NCI-H1105 treated with DMSO at 0.1 percent for 48 hours (cell line): ENCODE data around the gene SLIT1.

Experiments used
- DNase-seq: peaks from one replicate; lab custom pipeline; 2025; lab: John Stamatoyannopoulos, UW

SLIT1 gene

DNA sequence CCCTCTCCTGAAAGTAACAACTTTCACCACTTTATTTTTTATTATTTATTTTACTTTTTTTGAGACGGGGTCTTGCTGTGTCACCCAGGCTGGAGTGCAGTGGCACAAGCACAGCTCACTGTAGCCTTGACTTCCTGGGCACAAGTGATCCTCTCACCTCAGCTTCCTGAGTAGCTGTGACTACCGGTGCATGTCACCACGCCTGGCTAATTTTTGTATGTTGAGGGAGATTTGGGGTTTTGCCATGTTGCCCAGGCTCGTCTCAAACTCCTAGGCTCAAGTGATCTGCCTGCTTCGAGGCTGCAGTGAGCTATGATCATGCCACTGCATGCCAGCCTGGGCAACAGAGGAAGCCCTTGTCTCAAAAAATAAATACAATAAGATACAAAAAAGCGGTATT, 14.9 kb upstream of the SLIT1 start:
- no peak for DNase-seq

DNA sequence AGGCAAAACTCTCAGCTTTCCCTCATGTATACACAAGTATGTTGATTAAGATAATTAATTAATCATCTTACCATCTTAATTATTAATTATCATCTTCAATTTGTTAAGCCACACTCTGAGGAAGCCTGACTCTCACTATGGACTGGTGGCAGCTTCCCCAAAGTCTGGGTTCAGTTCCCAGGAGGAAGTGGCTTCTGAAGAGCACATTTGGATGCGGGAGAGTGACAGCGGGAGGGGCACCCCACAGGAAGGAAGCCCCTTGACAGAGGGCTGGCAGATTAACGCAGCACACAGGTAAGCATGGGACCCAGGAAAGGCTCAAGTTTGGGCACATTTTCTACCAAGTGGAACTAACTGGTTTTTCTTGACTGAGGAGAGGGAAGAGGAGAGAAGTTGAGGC, 13.4 kb upstream of the SLIT1 start:
- DNase-seq, result no peak

DNA sequence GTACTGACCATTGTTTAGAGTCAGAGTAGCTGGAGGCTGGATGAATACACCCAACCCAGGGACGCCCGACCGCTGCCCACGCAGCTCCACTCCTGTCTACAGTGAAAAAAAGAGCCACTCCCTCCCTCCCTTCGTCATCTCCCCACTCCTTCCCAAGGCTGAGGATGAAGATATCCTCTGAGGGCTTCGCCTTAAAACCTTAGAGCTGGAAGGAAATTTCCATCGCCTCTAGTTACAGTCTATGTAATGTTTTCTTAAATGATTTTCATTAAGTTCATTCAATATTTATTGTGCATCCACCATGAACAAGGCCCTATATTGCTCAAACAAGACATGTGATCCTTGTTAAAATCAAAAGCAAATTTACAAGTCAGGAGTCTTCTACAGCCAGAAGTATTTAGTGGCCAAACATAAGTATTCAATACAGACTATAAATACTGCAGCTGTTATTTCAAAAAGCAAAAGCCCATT, 11.3 kb upstream of the SLIT1 start:
- DNase-seq, result no peak

DNA sequence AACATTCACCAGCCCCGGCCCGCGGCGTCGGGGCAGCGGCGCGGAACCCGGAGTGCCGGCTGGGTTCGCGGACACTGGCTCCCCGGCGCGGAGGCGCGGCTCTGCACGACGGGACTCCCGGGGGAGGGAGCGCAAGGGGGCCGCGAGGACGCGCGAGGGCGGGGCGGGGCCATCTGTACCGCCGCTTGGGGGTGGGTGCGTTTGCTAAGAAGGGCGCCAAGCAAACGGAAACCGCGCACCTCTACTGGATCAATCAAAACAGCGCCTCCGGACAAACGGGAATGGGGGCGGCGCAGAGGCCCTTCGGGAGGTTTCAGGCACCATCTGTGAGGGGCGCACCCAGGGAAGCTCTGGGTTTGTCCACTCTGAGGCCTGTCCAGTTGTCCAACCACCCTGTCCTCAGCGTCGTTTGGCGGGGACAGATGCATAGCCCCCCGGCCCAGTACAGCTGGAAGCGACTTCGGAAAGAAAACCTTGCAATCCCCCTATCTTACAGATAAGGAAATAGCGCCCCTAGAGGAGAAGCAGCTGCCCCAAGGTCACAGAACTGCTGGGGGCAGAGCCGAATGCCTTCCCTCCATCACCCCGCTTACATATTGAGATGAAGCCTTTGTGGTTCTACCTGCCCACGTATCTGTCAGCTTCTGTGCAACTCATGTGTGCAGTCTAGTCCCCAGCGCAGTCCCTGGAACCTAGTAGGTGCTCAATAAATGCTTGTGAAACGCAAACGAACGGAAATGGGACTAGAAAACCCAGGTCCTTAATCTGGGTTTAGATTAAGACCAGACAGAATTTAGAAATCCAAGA, 10.7 kb upstream of the SLIT1 start:
- DNase-seq, result peak; percentile 75

DNA sequence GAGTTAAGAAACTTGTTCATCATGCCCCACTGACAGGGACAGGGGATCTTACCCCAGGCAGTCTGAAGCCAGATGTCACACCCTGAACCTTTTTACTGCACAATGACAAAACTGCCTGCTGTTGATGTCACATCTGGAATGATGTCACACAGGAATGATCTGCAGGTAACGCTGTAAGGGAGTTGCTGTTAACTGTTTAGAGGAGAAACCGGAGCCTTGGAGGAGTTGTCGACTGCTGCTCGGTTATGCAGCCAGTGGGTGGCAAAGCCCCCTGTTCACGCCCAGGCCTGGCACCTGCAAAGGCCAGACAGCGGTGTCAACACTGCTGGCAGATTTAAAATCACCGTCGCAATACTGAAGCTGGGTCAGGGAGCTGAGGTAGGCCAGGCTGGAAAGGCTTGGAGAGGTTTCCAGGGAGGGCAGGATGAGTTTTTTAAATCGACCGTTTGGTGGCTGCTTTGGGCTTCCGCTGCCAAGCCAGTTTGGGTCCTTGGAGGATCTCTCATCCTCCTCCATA, 10.0 kb upstream of the SLIT1 start:
- DNase-seq, result no peak

DNA sequence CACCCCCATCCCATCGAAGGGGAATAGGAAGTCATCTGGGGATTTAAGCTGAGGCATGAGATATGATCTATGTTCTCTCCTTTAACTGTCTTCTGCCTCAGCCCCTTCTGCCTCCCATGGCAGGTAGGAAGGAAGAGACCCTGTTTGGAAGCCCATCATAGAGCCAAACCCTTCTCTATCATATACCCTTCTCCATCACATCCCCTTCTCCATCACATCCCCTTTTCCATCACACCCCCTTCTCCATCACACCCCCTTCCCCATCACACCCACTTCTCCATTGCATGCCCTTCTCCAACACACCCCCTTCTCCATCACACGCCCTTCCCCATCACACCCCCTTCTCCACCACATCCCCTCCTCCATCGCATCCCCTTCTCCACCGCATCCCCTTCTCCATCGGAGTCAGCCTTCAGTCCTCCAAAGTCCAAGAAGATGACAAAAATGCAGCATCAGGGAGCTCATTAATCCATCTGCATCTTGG, 7.2 kb upstream of the SLIT1 start:
- no peak for DNase-seq

DNA sequence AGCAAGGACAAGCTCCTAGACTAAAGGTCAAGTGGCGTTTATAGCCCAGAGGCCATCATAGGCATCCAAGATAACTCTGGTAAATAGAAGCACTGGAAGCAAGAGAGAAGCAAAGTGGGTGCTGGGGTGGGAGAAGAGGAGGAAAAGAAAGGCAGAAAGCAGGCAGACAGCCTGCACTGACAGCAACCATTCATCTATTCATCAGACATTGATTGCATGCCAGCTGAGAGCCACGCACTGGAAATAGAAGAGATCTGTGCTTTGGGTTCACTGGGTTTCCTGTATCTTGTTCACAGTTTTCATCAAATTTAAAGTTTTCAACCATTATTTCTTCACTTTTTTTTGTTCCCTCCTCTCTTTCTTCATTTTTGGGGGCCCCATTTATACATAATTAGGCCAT, 4.7 kb upstream of the SLIT1 start:
- no peak for DNase-seq

DNA sequence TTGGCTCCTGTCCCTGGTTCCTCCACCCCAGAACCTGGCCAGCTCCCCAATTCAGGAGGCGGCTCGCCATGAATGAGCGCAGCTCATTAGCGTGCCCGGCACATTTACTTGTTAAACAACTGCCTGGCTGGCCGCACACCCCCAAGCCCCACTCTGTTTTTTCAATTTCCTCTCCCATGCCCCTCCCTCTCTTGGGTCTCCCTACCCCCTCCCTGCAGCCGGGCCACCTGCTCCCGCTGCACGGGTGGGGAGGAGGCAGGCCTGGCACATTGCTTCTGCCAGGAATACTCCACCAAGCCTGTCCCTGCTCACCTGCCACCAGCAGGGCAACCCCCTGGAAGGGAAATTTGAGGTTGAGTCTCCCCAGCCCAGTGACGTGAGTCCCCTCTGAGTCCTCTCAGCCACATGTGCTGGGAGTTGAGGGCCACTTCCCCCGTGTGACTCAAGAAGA, 2.5 kb upstream of the SLIT1 start:
- DNase-seq, result peak; percentile 71

DNA sequence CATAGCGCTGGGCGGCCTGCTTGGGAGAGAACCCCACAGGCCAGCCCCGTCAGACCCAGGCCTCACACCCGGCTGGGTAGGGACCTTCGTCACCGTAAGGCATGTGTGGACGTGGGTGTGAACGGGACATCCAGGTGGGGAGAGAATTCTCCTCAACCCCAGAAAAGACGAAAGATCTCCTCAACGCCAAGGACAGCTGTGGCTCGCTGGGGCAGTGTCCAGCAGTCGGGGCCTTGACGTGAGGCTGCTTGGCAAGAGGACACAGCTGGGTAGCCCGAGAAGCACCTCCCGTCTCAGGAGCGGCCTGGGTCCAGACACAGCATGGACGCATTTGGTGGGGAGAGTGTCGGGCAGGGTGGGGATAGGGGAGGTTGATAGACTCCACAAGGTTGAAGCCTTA, 1.2 kb upstream of the SLIT1 start:
- DNase-seq, result no peak

DNA sequence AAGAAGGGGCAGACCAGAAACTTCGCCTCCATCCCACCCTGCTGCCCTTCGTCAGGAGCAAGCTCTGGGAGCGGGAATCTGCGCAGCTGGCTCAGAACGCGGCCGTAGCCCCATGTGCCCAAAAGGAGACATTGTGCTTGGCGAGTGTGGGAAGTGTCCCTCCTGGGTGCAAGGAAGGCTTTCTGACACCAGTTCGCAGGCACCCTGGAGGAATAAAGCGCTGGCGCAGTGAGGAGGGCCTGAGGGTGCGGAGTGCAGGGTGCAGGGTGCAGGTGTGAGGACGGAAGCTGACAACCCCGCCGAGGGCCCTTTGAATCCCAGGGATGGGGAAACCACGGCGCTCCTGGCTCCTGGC, 811 bp downstream of the SLIT1 start:
- DNase-seq, result no peak

DNA sequence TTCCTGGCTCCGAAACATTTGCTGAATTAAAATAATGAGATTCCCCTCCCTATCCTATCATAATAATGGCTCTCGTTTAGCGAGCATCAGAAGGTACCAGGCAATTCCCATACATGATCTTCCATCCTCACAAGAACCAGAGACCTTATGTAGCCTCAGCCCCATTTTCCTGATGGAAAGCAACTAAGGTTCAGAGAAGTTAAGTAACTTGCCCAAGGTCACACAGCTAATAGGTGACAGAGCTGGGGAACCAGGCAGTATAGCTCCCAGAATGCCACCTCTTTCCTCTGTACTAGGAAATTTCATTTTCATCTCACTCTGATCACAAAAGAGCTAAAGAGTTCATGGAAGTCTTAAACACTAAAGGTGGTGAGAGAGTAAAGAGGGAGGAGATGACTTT, 2.4 kb downstream of the SLIT1 start:
- DNase-seq, result no peak

DNA sequence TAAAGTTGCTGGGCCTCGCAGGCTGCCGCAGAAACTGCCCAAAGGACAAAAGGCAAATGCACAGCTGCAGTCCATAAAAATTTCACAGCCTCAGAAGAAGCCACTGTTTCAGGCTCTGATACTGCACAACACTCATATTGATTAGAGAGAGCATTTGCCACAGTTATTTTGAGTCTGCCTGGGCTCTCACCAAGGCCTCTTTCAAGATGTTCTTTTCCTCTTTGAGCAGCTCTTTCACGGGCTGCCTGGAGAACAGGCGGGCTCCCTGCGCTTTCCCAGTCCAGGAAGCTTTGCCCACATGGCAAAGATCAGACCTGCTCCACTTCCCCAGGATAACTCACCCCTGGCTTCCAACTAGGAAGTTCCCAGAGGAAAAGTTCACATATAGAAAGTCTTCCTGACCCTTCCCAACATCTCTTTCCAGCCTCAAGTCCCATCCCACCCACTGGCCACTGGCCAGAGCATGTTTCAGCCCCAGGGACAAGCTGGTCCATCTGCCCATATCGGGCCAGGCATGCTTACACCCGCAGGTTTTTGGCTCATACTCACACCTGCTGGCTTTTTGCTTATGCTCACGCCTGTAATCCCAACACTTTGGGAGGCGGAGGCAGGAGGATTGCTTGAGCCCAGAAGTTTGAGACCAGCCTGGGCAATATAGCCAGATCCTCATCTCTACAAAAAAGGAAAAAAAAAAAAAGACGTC, 3.3 kb downstream of the SLIT1 start:
- DNase-seq, result no peak

DNA sequence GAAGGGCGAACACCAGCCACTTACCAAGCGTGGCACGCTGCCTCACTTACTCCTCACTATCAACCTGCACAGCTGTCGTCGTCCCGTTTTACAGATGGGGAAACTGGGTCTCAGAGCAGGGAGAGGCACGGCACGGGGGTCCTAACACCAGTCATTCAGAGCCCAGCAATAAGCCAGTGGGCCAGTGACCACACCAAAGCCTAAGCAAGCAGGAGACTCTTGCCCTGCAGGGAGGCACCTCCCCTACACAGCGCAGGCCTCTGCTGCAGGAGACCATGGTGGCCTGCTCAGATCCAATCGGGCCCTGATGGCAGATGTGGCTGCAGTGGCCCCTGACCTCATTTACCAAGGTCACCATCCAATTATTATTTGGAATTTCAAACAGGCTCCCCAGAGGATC, 4.8 kb downstream of the SLIT1 start:
- DNase-seq, result no peak

DNA sequence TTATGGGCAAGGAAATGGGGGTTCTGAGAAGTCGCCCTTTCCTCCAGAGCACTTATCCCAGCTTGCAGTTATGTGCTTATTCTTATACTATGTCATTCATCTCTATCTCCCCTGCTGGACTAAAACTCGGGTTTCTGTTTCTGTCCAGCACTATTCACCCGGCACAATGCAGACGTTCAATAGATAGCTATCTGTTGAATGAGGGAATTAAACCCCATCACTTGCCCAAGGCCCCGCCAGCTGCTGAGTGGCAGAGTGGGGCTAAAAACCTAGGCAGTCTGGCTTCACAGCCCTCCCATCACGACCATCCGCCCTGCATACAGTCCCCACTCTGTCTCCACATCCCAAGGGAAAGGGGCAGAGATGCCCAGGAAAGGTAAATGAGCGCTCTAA, 5.4 kb downstream of the SLIT1 start:
- DNase-seq, result no peak

DNA sequence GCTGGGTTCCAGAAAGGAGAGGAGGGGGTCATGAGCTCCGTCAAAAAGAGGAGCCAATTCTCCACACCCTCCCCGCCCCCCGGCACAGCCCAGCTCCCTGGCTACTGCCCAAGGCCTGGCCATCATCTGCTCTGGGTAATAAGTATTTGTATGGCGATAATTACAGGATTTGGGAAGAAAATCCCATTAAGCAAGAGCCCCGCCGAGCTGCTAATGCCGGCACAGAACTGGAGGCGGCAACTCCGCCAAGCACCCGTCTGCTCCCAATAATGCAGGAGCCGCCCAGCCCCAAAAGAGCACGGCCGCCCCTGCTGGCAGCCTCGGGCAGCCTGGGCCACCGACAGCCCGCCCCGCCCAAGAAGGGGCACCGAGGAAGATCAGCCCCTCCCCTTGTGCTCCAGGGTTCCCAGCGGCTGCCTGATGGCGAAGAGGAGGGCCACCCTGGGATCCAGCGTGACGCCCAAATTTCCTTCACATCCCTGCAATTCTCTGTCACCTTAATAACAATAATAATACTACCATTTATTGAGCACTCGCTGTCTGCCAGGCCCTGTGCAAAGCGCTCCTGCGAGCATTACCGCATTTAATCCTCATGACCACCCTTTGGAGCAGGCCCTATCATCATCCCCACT, 5.9 kb downstream of the SLIT1 start:
- DNase-seq, result peak; percentile 74

DNA sequence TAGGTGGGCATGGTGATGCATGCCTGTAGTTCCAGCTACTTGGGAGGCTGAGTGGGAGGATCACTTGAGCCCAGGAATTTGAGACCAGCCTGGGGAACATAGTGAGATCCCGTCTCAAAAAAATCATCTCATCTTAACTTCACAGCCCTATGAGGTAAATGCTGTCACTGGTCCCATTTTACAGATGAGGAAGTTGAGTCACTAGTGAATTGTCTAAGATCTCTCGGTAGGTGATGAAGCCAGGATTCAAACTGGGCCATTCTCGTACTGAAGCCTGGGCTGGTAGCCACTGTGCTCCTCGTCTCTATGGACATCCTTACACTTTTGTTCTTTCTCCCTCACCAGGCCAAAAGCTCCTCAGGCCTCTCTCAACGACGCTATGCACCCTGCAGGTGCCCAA, 6.4 kb downstream of the SLIT1 start:
- DNase-seq, result no peak

DNA sequence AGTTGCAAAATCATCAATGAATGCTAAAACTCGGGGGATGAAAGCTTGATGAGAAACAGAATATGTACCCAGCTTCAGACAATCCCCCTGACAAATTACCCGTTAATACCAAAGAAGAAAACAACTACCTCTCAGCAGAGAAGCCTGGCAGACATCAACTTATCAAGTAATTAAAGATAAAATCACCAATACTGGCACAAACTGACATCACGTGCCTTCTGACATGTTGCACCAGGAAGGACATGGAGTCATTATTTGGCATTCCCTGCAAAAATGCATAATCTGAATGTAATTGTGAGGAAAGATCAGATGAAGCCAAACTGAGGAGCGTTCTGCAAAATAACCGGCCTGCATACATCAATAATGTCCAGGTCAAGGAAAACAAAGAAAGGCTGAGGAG, 7.7 kb downstream of the SLIT1 start:
- DNase-seq, result no peak

DNA sequence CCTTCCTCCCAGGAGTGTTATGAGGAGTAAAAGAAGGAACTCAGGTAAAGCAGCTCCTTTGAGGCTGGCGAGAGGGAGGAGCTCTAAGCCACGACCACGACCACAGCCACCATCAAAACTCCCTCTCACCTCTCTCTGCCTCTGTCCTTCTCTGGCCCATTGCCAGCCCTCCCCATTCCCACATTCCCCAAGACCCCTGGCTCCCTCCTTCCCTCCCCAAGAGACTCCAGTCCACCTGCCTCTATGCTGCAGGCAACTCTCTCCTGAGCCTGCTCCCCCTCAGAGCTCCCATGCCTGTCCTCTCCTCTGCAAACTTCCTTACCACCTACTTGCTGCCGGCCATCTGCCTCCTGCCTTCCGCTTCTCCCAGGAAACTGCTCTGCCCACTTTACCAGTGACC, 9.5 kb downstream of the SLIT1 start:
- no peak for DNase-seq

DNA sequence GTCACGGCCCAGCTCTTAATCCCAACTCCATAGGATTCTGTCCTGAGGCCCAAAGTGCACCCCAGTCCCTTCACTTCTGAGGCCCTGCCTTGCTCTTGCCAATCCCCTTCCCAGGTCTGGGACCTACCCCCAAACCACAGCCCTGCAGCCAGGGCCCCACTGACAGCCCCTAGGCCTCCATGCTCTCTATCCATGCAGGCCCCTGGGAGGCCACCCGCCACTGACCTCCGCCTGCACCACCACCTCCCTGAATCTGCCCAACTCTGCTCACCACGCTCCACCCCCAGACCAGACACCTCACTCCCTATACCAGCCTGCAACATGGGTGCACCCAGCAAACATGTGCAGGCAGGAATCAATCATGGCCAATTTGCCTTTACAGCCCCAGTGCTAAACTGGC, 10.2 kb downstream of the SLIT1 start:
- DNase-seq, result no peak

DNA sequence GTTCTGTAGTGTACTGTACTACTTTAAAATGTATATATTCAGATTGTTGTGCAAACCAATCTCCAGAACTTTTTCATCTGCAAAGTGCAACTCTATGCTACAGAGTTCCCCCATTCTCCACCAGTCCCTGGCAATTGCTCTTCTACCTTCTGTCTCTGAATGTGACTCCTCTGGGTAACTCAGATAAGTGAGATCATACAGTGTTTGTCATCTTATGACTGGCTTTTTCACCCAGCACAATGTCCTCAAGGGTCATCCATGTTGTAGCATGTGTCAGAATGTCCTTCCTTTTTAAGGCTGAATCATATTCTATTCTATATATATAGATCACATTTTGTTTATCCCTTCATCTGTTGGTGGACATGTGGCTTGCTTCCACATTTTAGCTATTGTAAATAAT, 10.8 kb downstream of the SLIT1 start:
- no peak for DNase-seq

DNA sequence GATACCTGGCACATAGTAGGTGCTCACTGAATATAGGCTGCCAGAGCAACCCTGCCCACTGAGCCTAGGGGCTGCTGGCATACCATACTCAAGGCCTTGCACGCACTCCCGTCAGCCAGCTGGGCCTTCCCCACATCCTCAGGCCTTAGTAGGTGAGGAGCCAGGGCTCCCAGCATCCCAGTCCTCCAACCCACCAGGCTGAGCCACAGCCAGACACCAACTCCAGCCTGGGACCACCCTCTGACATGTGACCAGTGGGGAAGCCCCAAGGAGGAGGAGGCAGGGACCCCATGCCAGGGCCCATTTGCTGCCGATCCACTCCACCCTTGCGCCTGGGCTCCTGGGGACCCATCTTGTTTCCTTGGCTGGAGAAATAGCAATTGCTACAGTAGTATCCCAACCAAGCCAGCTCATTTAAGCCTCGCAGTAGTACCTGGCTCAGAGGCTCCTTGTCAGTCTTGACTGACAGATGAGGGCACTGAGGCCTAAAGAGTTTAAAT, 11.4 kb downstream of the SLIT1 start:
- DNase-seq, result no peak

DNA sequence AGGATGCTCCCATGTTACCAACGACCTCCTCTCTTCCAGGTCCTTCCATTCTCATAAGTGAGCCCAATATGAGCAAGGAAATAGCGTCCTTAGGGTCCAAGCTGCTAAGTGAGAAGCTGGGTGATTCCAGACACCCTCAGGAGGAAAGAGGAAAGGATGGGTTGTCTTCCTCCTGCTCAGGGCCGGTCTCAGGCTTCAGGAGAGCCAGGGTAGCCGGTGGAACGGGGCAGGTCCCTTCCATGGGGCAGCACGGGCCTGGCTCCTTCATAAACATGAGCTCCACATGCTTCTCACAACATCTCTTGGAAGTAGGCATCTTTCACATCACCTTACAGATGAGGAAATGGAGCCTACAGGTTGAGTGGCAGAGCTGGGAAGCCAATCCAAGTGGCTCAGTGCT, 12.7 kb downstream of the SLIT1 start:
- no peak for DNase-seq

DNA sequence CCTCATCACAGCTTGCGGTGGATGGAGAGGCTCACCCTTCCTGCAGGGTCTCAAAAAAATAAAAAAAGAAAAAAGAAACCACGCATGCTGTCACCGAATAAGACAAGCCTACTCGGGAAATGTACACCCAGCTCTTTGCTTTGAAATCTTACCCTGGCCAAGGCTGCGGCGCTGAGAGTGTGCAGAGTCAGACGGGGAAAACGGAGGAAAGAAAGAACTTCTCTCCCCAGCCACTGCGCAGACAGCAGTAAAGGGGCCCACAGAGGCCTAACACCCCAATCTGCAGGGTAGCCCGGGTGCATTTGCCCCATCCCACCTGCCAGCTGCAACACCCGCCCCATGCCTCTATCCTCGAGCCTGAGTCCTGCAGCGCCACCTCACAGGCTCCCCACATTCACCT, 14.8 kb downstream of the SLIT1 start:
- DNase-seq, result no peak
